SKM-1 treated with dmso at 0.1 percent for 144 hours (cell line): Measurements from ENCODE around the gene EIPR1.

Experiments used
- DNase-seq: peaks from one replicate; lab custom pipeline; 2025; ENCODE audit not compliant: unreplicated experiment; lab: John Stamatoyannopoulos, UW

The EIPR1 gene

DNA sequence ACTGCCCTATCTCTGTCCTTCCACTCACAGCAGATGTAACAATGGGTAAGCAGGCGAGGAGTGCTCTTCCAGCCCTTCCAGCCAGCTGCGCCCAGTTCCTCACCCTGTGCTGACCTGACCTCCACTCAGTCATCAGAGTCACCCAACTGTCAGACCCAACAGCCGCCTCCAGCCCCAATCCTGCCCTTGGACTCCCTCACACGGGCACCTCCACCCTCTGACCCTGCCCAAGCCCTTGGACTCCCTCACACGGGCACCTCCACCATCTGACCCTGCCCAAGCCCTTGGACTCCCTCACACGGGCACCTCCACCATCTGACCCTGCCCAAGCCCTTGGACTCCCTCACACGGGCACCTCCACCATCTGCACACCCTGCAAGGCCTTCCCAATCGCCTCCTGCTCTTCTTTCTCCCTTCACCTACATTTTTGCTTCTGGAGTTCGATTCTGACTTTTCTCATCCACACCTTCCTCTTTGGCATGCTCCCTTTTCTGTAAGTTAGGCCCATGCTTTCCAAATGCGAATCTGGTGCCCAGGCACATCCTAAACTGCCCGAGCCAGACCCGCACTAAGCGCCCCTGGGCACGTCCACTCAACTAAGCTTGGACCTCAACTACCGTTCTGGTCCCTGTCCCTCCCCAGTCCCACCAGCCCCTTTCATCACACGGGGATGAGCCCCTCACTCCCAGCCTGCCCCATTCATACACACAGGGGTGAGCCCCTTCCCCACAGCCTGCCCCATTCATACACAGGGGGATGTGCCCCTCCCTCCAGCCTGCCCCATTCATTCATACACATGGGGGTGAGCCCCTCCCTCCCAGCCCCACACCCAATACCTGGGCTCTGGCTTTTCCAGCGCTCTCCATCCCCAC, 15.9 kb downstream of the EIPR1 start:
- no peak for DNase-seq

GRCh38 chr2:3357926-3358325, 19.7 kb downstream of the EIPR1 start:
- no peak for DNase-seq

- DNase-seq, result peak; percentile 65
These were observed 20.2 kb downstream of the EIPR1 start for GRCh38 chr2:3357446-3357845.

- DNase-seq, result no peak
These were observed 20.8 kb downstream of the EIPR1 start for GRCh38 chr2:3356799-3357198.

- DNase-seq, result no peak
These were observed 21.6 kb downstream of the EIPR1 start for GRCh38 chr2:3355951-3356569.

DNA sequence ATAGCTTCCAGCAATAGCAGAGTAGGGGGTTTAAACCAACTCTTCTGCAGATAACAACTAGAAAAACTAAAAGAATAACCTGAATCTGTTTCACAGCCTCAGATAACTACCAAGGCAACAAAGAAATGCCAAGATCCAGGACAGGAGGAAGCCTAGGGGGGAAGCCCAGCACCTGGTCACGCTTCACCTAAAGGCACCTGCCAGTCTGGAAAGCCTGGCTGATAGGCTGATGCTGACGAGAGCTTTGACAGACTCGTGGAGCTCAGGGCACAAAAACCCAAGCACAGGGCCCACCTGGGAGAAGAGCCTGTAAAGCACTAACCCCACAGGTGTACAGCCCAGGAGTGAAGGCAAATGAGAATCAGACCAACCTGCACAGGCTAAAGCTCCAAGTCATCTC, 22.6 kb downstream of the EIPR1 start:
- no peak for DNase-seq

- DNase-seq, result no peak
These were observed 28.4 kb downstream of the EIPR1 start for GRCh38 chr2:3349211-3349693.

GRCh38 chr2:3348767-3349166, 28.9 kb downstream of the EIPR1 start:
- no peak for DNase-seq

DNA sequence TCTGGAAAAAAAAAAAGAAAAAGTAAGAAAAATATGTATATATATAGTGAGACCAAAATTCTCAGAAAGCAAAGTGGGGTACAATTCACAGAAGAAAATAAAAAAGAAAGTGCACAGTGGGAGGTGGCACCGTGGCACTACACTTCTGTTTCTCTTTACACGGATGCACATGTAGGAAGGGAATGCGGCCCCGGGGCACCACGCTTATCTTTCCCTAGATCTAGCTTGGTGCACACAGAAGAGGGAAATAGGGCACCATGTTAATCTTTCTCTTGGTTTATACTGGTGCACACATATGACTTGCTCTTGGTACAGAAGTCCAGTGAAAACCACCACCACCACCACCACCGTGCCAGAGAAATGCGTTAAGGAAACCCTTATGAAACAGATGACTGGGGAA, 32.0 kb downstream of the EIPR1 start:
- no peak for DNase-seq

GRCh38 chr2:3344897-3345296, 32.7 kb downstream of the EIPR1 start:
- DNase-seq, result no peak

- DNase-seq, result no peak
These were observed 34.6 kb downstream of the EIPR1 start for GRCh38 chr2:3343012-3343411.

GRCh38 chr2:3342324-3342723, 35.3 kb downstream of the EIPR1 start:
- no peak for DNase-seq

DNA sequence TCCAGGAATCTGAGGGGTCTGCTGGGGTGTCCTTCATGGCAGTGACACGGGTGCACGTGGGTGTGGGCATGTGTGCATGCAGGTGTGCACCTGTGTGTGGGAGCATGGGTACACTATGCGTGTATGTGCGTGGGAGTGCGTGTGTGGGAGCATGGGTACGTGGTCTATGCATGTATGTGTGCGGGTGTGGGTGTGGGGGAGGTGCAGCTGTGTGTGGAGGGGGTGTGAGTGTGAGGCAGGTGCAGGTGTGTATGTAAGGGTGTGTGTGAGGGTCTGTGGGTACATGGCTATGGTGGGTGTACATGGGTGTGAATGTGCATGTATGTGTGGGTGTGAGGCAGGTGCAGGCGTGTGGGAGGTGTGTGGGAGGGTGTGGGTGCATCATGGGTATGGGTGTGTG, 36.3 kb downstream of the EIPR1 start:
- DNase-seq, result no peak

GRCh38 chr2:3340144-3340543, 37.5 kb downstream of the EIPR1 start:
- no peak for DNase-seq

- DNase-seq, result no peak
These were observed 39.3 kb downstream of the EIPR1 start for GRCh38 chr2:3338340-3338739.

GRCh38 chr2:3336844-3337243, 40.8 kb downstream of the EIPR1 start:
- no peak for DNase-seq

DNA sequence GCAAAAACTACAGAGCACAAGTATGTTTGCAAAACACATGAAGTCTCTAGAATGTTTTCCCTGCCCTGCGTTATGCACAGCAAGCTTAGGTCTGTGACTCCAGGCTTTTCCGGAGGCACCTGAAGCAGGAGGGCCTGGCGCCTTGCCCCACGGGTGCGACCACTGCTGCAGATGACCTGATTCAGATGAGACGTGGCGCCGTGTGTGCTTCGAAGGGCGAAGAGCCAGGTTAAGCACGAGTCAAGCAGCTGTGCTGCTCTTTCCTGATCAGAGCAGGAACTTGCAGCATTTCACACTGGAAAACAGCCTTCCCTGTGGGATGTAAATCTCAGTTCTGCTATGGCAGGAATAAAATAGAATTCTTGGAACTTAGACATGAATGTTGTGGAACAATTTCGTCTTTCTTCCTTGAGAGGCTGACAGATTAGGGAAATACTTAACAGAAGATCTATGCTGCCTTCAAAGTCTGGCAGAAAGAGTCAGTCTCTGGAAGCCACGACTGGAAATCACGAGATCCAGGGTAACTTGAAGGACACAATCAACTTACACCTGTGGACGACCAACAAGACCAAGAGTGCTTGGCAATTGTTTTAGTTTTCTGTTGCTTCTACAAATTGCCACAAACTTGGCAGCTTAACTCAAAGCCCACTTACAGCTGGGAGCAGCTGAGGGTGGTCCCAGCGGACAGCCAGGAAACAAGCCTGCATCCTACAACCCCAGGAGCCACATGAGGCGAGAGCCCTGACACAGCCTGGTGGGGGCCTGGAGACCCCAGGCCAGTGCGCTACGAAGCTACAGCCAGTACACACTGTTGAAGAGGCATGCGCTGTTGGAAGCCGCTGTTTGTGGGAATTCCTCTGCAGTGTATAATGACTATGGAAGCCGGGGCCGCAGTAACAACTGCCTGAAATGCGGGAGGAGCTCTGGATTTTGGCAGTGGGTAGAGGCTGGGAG, 42.9 kb downstream of the EIPR1 start:
- no peak for DNase-seq

- no peak for DNase-seq
These were observed 45.5 kb downstream of the EIPR1 start for GRCh38 chr2:3332133-3332532.

DNA sequence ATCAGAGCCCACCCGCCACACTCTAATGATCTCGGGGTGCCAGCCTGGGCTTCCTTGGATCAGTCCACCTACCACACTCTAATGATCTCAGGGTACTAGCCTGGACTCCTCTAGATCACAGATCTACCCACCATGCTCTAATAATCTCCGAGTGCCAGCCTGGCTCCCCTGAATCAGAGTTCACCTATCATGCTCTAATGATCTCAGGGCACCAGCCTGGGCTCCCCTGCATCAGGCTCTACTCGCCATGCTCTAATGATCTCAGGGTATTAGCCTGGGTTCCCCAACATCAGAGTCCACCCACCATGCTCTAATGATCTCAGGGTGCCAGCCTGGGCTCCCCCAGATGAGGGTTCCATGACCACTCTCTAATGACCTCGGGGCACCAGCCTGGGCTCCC, 48.1 kb downstream of the EIPR1 start:
- DNase-seq, result no peak

DNA sequence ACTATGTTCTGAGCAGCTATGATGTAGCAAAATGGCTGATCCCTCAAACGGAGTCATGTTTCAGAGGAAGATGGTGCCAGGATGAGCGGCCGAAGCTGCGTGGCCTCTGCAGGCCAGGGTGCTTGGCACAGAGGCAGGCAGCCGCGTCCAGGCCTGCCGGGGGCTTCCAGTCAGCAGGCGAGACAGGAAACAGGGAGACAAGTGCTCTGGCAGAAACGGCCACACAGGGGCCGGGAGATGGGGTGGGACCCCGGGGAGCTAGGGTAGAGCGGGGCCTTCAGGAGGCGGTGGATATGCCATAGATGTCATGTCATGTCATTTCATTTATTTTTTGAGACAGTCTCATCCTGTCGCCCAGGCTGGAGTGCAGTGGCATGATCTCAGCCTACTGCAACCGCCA, 50.7 kb downstream of the EIPR1 start:
- DNase-seq, result no peak

GRCh38 chr2:3326182-3326537, 51.5 kb downstream of the EIPR1 start:
- DNase-seq, result no peak
